MM.1S (cell line): ENCODE measurements around the gene COPS9.

Experiments
- DNase-seq: peaks from one replicate; pipeline ENCODE4 v3.0.0-alpha.2; 2015
- H2AFZ ChIP-seq: fragments of 300-600 bp; sonication (generic); 2 replicates; pipeline ENCODE4 v1.6.0; 2016; ENCODE audit warnings: antibody characterized with exemption, low read length
- H3F3A ChIP-seq: fragments of 300-600 bp; sonication (generic); 2 replicates; pipeline ENCODE4 v1.6.1; 2016; ENCODE audit warnings: mild to moderate bottlenecking, antibody characterized with exemption, low read length, moderate library complexity, mixed read lengths; ENCODE audit not compliant: insufficient read depth
- H3K27ac ChIP-seq: fragments of 300-600 bp; sonication (generic); 2 replicates; pipeline ENCODE4 v1.5.1; 2016; ENCODE audit warnings: mild to moderate bottlenecking, low read length
- H3K27me3 ChIP-seq: fragments of 300-600 bp; sonication (generic); replicated peaks from 2 replicates; pipeline ENCODE4 v1.6.0; 2016; ENCODE audit warnings: low read length; ENCODE audit not compliant: insufficient read depth
- H3K36me3 ChIP-seq: fragments of 300-600 bp; sonication (generic); replicated peaks from 2 replicates; pipeline ENCODE4 v1.6.1; 2016; ENCODE audit warnings: mild to moderate bottlenecking, low read length, mixed read lengths; ENCODE audit not compliant: insufficient read depth
- H3K4me1 ChIP-seq: fragments of 300-600 bp; sonication (generic); 2 replicates; pipeline ENCODE4 v1.6.1; 2016; ENCODE audit warnings: low read length, mixed read lengths
- H3K4me2 ChIP-seq: fragments of 300-600 bp; sonication (generic); 2 replicates; pipeline ENCODE4 v1.6.0; 2016; ENCODE audit warnings: low read depth, low read length
- H3K4me3 ChIP-seq: fragments of 300-600 bp; sonication (generic); 2 replicates; pipeline ENCODE4 v1.5.1; 2016; ENCODE audit warnings: low read length, mixed read lengths
- H3K79me2 ChIP-seq: fragments of 300-600 bp; sonication (generic); 2 replicates; pipeline ENCODE4 v1.6.1; 2016; ENCODE audit warnings: mixed run types, low read length, mixed read lengths
- H3K9ac ChIP-seq: fragments of 300-600 bp; sonication (generic); 2 replicates; pipeline ENCODE4 v1.6.1; 2016; ENCODE audit warnings: low read length, mixed read lengths
- H3K9me2 ChIP-seq: fragments of 300-600 bp; sonication (generic); replicated peaks from 2 replicates; pipeline ENCODE4 v1.6.1; 2016; ENCODE audit warnings: mild to moderate bottlenecking, low read length, mixed read lengths; ENCODE audit not compliant: insufficient read depth
- H3K9me3 ChIP-seq: fragments of 300-600 bp; sonication (generic); replicated peaks from 2 replicates; pipeline ENCODE4 v1.6.1; 2016; ENCODE audit warnings: mild to moderate bottlenecking, low read length, mixed read lengths; ENCODE audit not compliant: insufficient read depth
- H4K20me1 ChIP-seq: fragments of 300-600 bp; sonication (generic); 2 replicates; pipeline ENCODE4 v1.6.1; 2016; ENCODE audit warnings: mild to moderate bottlenecking, low read length, moderate library complexity, mixed read lengths; ENCODE audit not compliant: insufficient read depth
- EZH2 ChIP-seq: fragments of 300-600 bp; sonication (generic); optimal IDR thresholded peaks from 2 replicates; pipeline ENCODE3; 2017; ENCODE audit warnings: low read depth, mild to moderate bottlenecking, antibody characterized with exemption, low read length, mixed read lengths
- EZH2phosphoT487 ChIP-seq: fragments of 300-600 bp; sonication (generic); IDR thresholded peaks from 2 replicates; pipeline ENCODE4 v1.6.1; 2018; ENCODE audit warnings: antibody characterized with exemption, low read length
- TF ChIP-seq, protein P1 (sequence below): fragments of 300-600 bp; sonication (generic); IDR thresholded peaks from 2 replicates; pipeline ENCODE4 v1.5.1; 2016; ENCODE audit warnings: antibody characterized with exemption, low read length, mixed read lengths

COPS9 gene

DNA sequence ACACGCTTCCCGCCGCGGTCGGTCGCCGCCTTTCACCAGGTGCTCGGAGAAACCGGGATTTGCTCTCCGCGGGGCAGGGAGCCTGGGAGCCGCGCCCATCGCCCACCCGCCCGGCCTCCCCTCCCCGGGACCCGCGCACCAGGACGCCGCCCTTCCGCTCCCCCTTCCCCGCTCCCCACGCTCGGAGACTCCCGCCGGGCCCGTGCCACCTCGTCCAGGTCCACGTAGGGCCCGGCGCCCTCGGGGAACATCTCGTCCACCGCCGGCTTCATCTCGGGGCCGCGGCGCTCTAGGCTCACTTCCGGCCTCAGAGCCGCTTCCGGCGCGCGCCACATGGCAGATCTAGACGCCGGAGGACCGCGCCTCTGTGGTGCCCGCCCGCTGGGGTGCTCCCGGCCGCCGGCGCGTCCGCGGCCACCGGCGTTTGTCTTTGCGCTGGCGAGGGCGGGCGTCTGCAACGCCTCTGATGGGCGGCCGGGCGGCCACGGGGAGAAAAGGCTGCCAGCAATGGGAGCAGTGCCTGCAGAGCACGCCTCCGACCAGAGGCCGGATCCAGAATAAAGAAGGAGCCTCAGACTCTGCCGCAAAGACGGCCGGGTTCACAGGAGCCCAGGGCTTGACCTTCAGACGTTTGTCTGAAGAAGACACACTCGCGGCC lies at the start of gene COPS9:
Gene COPS9, minus strand, starts transcription at position 293 of the 658 bp plus-strand sequence. Its CDS starts 21 bp downstream, at position 272.
- Histone ChIP-seq H3K9ac (peak within 1 kb of the TSS; percentile 76), H3K4me2 (peak within 1 kb of the TSS; percentile 95), H3K4me1 (0 out of 2 replicates have a peak, but pooled peaks cover 4% of the 10 kb centered on the region), H3K27me3 (peaks cover 34% of the 10 kb centered on the region), H2AFZ (peak within 1 kb of the TSS; percentile 93), H3K27ac (no peak within 1 kb of the TSS), H3K9me3 (no peaks in the 10 kb centered on the region), H4K20me1 (no peaks in the 10 kb centered on the region), H3K4me3 (peak within 1 kb of the TSS; percentile 89), H3K79me2 (peaks cover 18% of the 10 kb centered on the region), H3F3A (no peaks in the 10 kb centered on the region), H3K36me3 (no peaks in the 10 kb centered on the region), H3K9me2 (no peaks in the 10 kb centered on the region)
- DNase-seq: peak; percentile 84
- TF ChIP-seq, protein P1, sequence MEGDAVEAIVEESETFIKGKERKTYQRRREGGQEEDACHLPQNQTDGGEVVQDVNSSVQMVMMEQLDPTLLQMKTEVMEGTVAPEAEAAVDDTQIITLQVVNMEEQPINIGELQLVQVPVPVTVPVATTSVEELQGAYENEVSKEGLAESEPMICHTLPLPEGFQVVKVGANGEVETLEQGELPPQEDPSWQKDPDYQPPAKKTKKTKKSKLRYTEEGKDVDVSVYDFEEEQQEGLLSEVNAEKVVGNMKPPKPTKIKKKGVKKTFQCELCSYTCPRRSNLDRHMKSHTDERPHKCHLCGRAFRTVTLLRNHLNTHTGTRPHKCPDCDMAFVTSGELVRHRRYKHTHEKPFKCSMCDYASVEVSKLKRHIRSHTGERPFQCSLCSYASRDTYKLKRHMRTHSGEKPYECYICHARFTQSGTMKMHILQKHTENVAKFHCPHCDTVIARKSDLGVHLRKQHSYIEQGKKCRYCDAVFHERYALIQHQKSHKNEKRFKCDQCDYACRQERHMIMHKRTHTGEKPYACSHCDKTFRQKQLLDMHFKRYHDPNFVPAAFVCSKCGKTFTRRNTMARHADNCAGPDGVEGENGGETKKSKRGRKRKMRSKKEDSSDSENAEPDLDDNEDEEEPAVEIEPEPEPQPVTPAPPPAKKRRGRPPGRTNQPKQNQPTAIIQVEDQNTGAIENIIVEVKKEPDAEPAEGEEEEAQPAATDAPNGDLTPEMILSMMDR: no peak
- no peak for TF ChIP-seq EZH2
- no peak for TF ChIP-seq EZH2phosphoT487

DNA sequence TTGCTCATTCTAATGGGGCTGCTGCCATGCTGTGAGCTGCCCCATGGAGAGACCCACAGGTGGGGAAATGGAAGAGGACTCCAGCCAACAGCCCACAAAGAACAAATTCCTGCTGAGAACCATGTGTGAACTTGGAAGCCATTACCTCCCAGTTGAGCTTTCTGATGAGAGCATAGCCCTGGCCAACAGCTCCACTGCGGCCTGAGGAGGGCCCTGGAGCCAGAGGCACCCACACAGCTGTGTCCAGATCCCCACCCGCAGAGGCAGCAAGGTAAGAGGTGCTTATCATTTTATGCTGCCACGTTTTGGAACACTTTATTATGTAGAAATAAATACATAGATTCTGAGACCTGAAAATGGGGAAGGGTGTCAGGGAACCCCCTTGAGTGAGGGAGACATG lies 48.6 kb upstream of the COPS9 start:
- Histone ChIP-seq H3K4me3 (no peak overlapping the region), H2AFZ (no peak overlapping the region), H3K36me3 (no peaks in the 10 kb centered on the region), H3K79me2 (no peaks in the 10 kb centered on the region), H3K9ac (no peak overlapping the region), H4K20me1 (no peaks in the 10 kb centered on the region), H3K4me2 (no peak overlapping the region), H3K9me3 (no peaks in the 10 kb centered on the region), H3K27ac (no peak overlapping the region), H3K9me2 (no peaks in the 10 kb centered on the region), H3K4me1 (no peaks in the 10 kb centered on the region), H3K27me3 (peaks cover 48% of the 10 kb centered on the region), H3F3A (no peaks in the 10 kb centered on the region)
- no peak for DNase-seq
- TF ChIP-seq EZH2phosphoT487 (no peak), EZH2 (no peak)
- TF ChIP-seq, protein P1: no peak

DNA sequence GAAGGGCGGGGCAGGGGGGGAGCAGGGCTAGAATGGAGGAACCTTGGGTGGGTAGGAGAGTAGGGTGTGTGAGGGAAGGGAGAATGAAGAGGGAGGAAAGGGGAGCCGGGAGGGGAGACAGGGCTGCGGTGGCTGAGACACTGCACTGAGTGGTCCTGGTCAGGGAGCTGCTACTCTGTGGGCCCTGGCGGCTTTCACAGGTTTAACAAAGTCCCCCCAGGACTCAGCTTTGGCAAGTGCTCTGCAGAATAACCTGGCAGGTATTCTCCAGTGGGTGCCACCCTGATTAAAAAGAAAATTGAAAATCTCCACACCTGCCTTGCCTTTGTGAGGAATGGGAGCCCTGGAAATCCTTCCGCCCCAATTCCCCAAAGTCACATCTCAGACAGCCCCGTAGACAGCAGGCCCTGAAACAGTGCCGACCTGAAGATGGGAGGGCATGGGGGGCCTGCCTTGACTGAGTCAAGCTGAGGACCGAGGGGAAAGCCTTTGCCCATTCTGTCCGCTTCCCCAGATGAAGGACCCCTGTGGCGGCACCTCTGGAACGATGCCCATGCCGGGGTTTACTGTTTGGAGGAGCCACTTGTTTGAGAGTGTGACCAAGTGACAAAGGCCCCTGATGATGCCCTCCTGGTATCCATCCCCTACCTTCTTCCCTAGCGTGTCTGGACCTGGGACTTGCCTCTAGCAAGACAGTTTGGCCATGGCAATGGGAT lies 47.9 kb upstream of the COPS9 start:
- DNase-seq: no peak
- no peak overlapping the region for H3K9ac ChIP-seq

More for the DNA sequence above, 47.9 kb upstream of the COPS9 start:
- H4K20me1 ChIP-seq: no peaks in the 10 kb centered on the region
- TF ChIP-seq, protein P1: no peak
- TF ChIP-seq EZH2phosphoT487: no peak
- TF ChIP-seq EZH2: no peak
- no peaks in the 10 kb centered on the region for H3K79me2 ChIP-seq
- H2AFZ ChIP-seq: no peak overlapping the region
- H3K9me3 ChIP-seq: no peaks in the 10 kb centered on the region
- no peaks in the 10 kb centered on the region for H3K4me1 ChIP-seq
- no peak overlapping the region for H3K27ac ChIP-seq
- no peaks in the 10 kb centered on the region for H3K36me3 ChIP-seq
- H3K27me3 ChIP-seq: peaks cover 42% of the 10 kb centered on the region
- no peak overlapping the region for H3K4me3 ChIP-seq
- H3F3A ChIP-seq: no peaks in the 10 kb centered on the region
- H3K4me2 ChIP-seq: no peak overlapping the region
- no peaks in the 10 kb centered on the region for H3K9me2 ChIP-seq
